Type B pancreatic cell (in vitro differentiated cells): ENCODE measurements around the gene PITPNM1. TPM values are rescaled to one million over a fixed set of nuclear protein-coding genes. Genes with fewer than 3 reads are reported as not detected.
A peak's percentile ranks its signal among the peaks of the same experiment; 100 is the strongest.

Experiments
- DNase-seq: peaks from one replicate; pipeline ENCODE4 v3.0.0; 2021; ENCODE audit warnings: mixed read lengths; ENCODE audit not compliant: unreplicated experiment; ENCODE audit errors: extremely low spot score
- H3K27ac Mint-ChIP-seq: 2 replicates; pipeline ENCODE4 v1.8.0; 2021; ENCODE audit warnings: mild to moderate bottlenecking, mixed read lengths
- H3K27me3 Mint-ChIP-seq: 2 replicates; pipeline ENCODE4 v1.8.0; 2021; ENCODE audit warnings: mixed read lengths
- H3K36me3 Mint-ChIP-seq: 2 replicates; pipeline ENCODE4 v1.8.0; 2021; ENCODE audit warnings: mixed read lengths
- H3K4me1 Mint-ChIP-seq: one replicate; pipeline ENCODE4 v1.8.0; 2021; ENCODE audit warnings: mixed read lengths; ENCODE audit not compliant: unreplicated experiment
- H3K4me3 Mint-ChIP-seq: 2 replicates; pipeline ENCODE4 v1.8.0; 2021; ENCODE audit warnings: mild to moderate bottlenecking, mixed read lengths
- H3K9me3 Mint-ChIP-seq: 2 replicates; pipeline ENCODE4 v1.8.0; 2021; ENCODE audit warnings: mixed read lengths
- total RNA-seq: library from RNA; stranded (reverse); gene quantifications from 2 replicates; pipeline ENCODE4 v1.2.1, GENCODE V29; 2021; ENCODE audit warnings: low replicate concordance
- TF ChIP-seq, protein P1 (sequence below): fragments of 200-600 bp; sonication (generic); conservative IDR thresholded peaks from 2 replicates; pipeline ENCODE4 v1.5.0; 2021; ENCODE audit warnings: antibody characterized with exemption, mild to moderate bottlenecking

The PITPNM1 gene
- total RNA-seq, 1 donor from 2014 or later: 51.7 TPM

DNA sequence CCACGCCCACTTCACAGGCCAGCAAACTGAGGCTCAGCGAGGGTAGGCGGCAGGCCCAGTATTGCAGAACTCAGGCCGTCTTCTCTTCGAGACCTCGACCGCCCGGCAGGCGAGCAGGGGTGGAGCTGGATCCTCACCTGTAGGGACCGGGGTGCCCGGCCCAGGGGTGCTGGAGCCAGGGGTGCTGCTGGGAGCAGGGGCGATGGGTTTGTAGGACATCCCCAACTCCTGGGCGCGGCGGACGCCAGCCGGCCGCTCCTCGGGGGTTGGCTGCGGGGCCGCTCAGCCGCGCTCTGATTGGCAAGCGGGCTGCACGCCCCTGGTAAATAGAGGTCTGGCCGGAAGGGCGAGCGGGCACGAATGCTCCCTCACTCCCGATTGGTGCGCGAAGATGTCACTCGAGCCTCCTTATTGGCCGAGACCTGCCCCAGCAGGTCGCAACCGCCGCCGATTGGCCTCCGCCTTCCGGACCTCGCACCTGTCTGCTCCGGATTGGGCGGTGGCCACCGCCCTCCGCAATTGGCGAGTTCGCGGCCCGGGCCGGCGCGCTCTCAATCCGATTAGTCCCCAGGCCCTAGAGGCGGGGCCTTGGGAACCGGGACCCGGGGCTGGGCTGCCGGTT lies 2.8 kb upstream of the PITPNM1 start, which contains the start of gene CDK2AP2:
Gene CDK2AP2, minus strand, starts transcription at position 299 of the 622 bp plus-strand sequence. Its CDS starts 80 bp downstream, at position 219.
- TF ChIP-seq, protein P1, sequence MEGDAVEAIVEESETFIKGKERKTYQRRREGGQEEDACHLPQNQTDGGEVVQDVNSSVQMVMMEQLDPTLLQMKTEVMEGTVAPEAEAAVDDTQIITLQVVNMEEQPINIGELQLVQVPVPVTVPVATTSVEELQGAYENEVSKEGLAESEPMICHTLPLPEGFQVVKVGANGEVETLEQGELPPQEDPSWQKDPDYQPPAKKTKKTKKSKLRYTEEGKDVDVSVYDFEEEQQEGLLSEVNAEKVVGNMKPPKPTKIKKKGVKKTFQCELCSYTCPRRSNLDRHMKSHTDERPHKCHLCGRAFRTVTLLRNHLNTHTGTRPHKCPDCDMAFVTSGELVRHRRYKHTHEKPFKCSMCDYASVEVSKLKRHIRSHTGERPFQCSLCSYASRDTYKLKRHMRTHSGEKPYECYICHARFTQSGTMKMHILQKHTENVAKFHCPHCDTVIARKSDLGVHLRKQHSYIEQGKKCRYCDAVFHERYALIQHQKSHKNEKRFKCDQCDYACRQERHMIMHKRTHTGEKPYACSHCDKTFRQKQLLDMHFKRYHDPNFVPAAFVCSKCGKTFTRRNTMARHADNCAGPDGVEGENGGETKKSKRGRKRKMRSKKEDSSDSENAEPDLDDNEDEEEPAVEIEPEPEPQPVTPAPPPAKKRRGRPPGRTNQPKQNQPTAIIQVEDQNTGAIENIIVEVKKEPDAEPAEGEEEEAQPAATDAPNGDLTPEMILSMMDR: no peak
- H3K27ac Mint-ChIP-seq: peak within 1 kb of the TSS; percentile 98

DNA sequence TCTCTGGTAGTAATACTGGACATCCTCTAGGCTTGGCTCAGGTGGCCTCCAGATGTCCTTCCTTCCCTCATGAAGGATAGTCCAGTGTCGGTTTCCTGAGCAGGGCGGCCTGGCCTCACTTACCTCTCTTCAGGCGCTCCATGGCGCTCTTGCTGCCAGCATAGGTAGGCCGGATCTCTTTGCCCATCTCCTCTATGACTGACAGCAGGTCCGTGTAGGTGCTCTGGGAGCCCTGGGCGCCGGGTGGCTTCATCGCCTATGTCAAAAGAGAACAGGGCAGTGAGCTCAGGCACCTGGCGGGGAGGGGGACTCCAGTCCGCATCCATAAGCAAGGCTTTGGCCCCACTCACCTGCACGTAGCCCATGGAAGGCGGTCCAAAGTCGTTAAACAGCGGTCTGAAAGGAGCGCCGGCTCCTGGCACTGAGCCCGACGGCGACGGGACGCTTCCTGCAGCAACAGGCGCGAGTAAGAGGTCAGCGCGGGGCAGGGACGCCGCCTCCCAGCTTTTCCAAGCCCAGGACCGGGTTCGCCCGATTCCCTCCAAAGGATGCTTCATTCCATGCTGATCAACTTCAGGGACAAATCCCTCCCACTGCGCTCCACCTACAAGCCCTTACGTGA lies 2.2 kb upstream of the PITPNM1 start:
- peaks cover 20% of the 10 kb centered on the region for H3K27me3 Mint-ChIP-seq
- peak overlapping the region; percentile 93 for H3K4me3 Mint-ChIP-seq
- H3K27ac Mint-ChIP-seq: peak overlapping the region; percentile 98
- no peaks in the 10 kb centered on the region for H3K9me3 Mint-ChIP-seq
- TF ChIP-seq, protein P1: no peak
- no peaks in the 10 kb centered on the region for H3K36me3 Mint-ChIP-seq
- no peak for DNase-seq
- peaks cover 28% of the 10 kb centered on the region for H3K4me1 Mint-ChIP-seq

More for the DNA sequence above, 2.8 kb upstream of the PITPNM1 start, which contains the start of gene CDK2AP2:
- H3K4me3 Mint-ChIP-seq: peak within 1 kb of the TSS; percentile 93
- H3K27me3 Mint-ChIP-seq: peaks cover 19% of the 10 kb centered on the region
- H3K36me3 Mint-ChIP-seq: no peaks in the 10 kb centered on the region
- peak; percentile 98 for DNase-seq
- H3K9me3 Mint-ChIP-seq: no peaks in the 10 kb centered on the region
- H3K4me1 Mint-ChIP-seq: peaks cover 24% of the 10 kb centered on the region

DNA sequence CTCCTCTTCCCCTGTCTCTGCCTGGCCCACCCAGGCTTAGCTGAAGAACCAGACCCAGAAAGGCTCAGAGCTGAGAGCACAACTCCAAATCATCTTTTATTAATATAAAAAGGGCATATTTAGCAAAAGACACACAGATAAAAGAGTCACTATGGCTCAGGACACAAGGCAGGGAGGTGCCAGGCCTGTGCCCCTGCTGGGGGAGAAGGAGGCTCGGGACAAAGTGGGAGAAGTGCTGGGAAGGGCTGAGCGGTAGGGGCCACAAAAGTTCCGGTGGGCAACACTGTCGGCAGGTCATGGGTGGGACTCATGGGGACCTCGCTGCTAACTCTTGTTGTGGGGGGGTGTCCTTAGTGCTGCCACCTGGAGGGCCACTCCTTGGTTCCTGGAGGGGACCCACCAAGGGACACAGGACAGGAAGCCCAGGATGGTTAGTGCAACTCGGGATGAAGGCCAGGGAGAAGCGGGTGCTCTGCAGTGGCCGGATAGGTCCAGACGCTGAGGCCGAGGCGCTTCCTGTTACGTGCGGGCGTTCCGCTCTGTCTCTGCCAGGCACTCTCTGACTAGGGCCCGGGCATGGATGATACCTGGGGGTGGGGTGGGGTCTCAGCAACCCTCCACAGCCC lies 1.4 kb upstream of the PITPNM1 start:
- H3K4me3 Mint-ChIP-seq: peak overlapping the region; percentile 93
- DNase-seq: no peak
- H3K9me3 Mint-ChIP-seq: no peaks in the 10 kb centered on the region
- no peaks in the 10 kb centered on the region for H3K36me3 Mint-ChIP-seq
- H3K27ac Mint-ChIP-seq: peak overlapping the region; percentile 98
- peaks cover 20% of the 10 kb centered on the region for H3K27me3 Mint-ChIP-seq
- peaks cover 28% of the 10 kb centered on the region for H3K4me1 Mint-ChIP-seq
- TF ChIP-seq, protein P1: peak; percentile 11

DNA sequence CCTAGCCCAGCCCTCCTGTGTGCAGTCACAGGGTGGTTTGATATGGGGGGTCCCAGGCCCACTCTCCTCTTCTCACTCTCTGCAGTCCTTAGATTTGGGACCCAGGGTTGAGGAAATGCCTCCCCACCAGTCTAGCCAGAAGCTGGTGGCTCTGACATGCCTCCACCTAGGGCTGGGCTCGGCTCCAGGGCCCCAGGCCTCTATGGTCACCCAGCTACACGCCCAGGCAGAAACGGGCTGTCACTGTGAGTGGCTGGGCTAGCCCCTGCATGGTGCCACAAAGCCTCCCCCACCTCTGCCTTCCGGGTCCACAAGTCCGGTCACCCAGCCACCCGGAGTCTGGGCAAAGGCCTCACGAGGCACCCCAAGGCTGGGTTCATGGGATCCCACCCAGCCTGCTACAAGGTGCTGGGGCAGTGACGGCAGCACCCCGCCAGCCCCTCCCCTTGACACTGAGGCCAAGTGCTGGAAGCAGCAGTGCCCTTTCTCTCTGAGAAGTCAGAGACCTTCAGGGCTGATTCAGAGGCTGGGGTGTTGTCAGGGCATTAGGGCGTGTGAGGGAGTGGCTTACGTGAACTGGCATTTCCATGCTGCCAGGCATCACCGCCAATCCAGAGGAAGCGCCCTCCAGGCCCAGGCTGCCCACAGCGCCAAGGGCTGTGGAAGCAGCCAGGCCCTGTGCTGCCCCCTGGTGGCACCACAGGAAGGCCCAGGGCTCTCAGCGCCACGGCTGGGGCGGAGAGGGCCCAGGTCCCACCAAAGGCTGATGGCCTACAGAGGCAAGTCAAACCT lies 638 bp upstream of the PITPNM1 start:
- H3K4me1 Mint-ChIP-seq: peaks cover 28% of the 10 kb centered on the region
- DNase-seq: peak; percentile 88
- TF ChIP-seq, protein P1: peak; percentile 97
- peaks cover 14% of the 10 kb centered on the region for H3K27me3 Mint-ChIP-seq
- H3K4me3 Mint-ChIP-seq: peak overlapping the region; percentile 93
- no peaks in the 10 kb centered on the region for H3K9me3 Mint-ChIP-seq
- H3K36me3 Mint-ChIP-seq: peaks cover 3% of the 10 kb centered on the region
- peak overlapping the region; percentile 98 for H3K27ac Mint-ChIP-seq
